ENCODE results near the gene MTRF1.

MTRF1 gene

DNA sequence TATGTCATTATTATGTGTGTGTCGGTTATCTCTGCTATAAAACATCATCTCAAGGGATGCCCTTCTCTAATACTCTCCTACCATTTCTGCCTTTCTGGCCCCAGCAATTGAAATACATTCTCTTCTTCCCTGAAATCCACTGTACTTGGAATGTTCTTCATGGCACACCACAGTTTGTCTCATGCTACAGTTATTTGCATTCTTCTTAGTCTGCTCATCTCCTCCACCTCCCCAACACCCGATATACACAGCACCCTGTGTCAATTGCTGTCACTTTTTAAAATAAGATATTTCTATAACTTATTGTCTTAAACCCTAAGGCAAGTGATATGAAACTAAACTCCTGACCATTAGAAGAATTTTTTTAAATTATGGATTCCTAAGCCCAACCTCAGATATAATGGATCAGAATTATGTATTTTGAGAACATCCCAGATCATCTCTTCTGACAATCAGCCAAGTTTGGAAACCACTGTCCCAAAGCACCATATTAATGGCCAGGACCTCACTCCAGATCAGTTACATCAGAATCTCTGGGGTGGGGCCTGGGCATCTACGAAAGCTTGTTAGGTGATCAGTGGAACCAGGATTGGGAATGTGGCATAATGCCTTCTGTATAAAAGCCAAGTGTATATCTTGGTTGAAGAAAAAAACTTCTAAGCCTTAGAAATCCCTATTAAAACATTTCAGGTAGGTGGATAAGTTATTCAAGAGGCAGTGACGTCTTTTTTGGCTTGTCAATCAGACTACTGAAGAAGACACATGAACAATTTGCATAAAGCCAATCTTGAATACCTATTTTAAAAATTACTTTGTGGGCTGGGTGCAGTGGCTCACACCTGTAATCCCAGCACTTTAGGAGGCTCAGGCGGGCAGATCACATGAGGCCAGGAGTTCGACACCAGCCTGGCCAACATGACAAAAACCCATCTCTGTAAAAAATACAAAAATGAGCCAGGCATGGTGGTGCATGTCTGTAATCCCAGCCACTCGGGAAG is 39.0 kb downstream of the MTRF1 start:
- H3K9me3 Mint-ChIP-seq = no peaks in the 10 kb centered on the region
- no peak overlapping the region for H3K27ac Mint-ChIP-seq
- H3K4me1 Mint-ChIP-seq (ENCODE audit: low read depth) = no peaks in the 10 kb centered on the region
- no peaks in the 10 kb centered on the region for H3K27me3 Mint-ChIP-seq
- peaks cover 44% of the 10 kb centered on the region for H3K36me3 Mint-ChIP-seq (ENCODE audit: low read depth)
- intact Hi-C loops (cut with micrococcal nuclease) = no loop called here
- H3K4me3 Mint-ChIP-seq = no peak overlapping the region

DNA sequence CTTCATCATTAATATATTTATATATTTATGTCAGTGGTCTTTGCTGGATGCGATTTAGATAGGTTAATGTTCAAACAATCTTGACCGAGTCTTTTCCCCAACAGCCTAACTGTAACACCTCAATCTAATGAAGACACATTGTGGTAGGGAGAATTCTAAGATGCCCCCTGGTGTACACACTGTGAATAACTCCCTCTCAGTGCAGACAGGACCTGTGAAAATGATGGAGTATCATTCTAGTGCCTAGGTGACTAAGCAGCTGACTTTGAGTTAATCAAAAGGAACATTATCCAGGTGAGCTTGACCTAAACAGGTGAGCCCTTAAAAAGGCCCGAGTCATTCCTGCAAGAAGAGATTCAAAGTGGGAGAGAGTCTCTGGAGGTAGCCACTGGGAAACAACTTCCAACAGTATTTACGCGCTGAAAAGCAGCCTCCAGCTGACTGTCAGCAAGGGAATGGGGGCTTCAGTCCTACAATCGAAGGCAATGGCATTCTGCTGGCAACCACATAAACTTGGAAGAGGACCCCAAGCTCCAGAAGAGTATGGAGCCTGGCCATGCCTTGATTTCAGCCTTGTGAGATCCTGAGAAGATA is 41.0 kb downstream of the MTRF1 start:
- no peaks in the 10 kb centered on the region for H3K27me3 Mint-ChIP-seq
- no peaks in the 10 kb centered on the region for H3K4me1 Mint-ChIP-seq (ENCODE audit: low read depth)
- no peak overlapping the region for H3K4me3 Mint-ChIP-seq
- no peak overlapping the region for H3K27ac Mint-ChIP-seq
- H3K9me3 Mint-ChIP-seq = no peaks in the 10 kb centered on the region
- H3K36me3 Mint-ChIP-seq (ENCODE audit: low read depth) = peaks cover 45% of the 10 kb centered on the region
- intact Hi-C loops (cut with micrococcal nuclease) = loop anchor here (1.0 kb wide), 1 partner anchor 147 kb away; no protein-coding TSS in a partner anchor

DNA sequence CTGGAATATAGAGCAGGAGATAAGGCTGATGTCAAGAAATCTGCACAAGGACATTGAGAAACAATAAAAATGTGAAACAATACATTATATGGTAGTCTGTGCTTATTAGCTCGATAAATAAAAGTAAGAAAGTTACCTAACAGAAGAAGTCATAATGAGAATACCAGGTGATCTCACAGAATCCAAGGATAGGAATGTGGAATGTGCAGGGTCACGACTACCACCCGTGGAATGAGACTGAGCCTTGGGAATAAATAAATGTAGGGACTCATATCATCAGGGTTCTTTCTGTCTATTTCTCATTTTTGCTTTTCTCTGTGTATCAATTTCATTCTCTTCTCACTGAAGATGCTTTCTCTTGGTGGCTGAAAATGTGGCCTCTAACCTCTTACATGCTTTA is 43.0 kb downstream of the MTRF1 start:
- H3K9me3 Mint-ChIP-seq = no peaks in the 10 kb centered on the region
- no peak overlapping the region for H3K27ac Mint-ChIP-seq
- H3K27me3 Mint-ChIP-seq = no peaks in the 10 kb centered on the region
- peaks cover 39% of the 10 kb centered on the region for H3K36me3 Mint-ChIP-seq (ENCODE audit: low read depth)
- H3K4me3 Mint-ChIP-seq = no peak overlapping the region
- intact Hi-C loops (cut with micrococcal nuclease) = no loop called here
- no peaks in the 10 kb centered on the region for H3K4me1 Mint-ChIP-seq (ENCODE audit: low read depth)

DNA sequence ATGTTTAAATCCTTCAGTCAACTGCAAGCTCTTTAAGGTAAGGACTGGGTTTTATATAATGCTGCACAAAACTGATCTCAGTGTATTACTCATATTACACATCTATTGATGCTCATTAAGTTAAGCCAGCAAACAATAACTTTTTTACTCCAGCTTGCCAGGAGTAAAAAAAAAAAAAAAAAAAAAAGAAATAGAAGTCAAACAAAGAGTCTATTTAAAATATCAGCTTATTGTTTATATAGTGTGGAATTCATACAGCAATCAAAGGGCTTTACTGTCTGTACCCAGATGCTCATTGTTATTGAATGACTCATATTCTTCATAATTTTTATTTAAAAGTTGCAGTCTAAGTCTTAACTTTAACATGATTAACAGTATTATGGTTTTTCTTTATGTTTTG is 47.2 kb downstream of the MTRF1 start:
- H3K27me3 Mint-ChIP-seq = no peaks in the 10 kb centered on the region
- H3K36me3 Mint-ChIP-seq (ENCODE audit: low read depth) = peaks cover 34% of the 10 kb centered on the region
- H3K9me3 Mint-ChIP-seq = peaks cover 16% of the 10 kb centered on the region
- no peaks in the 10 kb centered on the region for H3K4me1 Mint-ChIP-seq (ENCODE audit: low read depth)
- intact Hi-C loops (cut with micrococcal nuclease) = no loop called here
- H3K27ac Mint-ChIP-seq = no peak overlapping the region
- H3K4me3 Mint-ChIP-seq = no peak overlapping the region

DNA sequence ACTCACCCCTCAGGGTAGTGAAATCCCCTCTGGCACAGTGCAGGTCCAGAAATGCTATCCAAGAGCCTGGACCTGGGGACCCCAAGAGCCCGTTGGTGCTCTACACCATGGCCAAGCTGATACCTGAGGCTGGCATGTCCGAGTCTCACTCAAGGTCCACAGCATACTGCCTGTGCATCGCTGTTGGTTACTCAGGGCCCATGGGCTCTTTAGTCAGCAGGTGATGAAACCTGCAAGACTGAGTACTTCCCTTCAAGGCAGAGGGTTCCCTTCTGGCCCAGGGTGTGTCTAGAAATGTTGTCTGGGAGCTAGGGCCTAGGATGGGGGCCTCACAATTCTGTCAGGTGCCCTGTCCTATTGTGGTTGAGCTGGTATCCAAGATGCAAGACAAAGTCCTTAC is 49.5 kb downstream of the MTRF1 start:
- H3K4me1 Mint-ChIP-seq (ENCODE audit: low read depth) = no peaks in the 10 kb centered on the region
- H3K9me3 Mint-ChIP-seq = peaks cover 29% of the 10 kb centered on the region
- no peak overlapping the region for H3K4me3 Mint-ChIP-seq
- peaks cover 15% of the 10 kb centered on the region for H3K36me3 Mint-ChIP-seq (ENCODE audit: low read depth)
- no peak overlapping the region for H3K27ac Mint-ChIP-seq
- no peaks in the 10 kb centered on the region for H3K27me3 Mint-ChIP-seq
- intact Hi-C loops (cut with micrococcal nuclease) = no loop called here

DNA sequence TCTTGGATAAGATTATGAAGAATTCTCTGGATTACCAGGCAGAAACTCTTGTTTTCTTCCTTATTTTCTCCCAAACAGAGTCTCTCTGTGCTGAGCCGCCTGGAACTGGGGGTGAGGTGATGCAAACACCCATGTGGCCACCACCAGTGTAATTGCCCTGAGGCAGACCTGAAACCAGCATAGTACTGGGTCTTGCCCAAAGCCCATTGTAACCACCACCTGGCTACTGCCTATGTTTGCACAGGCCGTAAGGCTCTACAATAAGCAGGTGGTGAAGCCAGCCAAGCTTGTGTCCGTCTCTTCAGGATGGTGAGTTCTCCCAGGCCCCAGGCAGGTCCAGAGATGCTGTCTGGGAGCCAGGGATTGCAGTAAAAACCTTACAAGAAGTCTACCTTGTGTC is 50.1 kb downstream of the MTRF1 start:
- intact Hi-C loops (cut with micrococcal nuclease) = no loop called here
- H3K4me1 Mint-ChIP-seq (ENCODE audit: low read depth) = no peaks in the 10 kb centered on the region
- H3K36me3 Mint-ChIP-seq (ENCODE audit: low read depth) = peaks cover 14% of the 10 kb centered on the region
- H3K27me3 Mint-ChIP-seq = no peaks in the 10 kb centered on the region
- H3K4me3 Mint-ChIP-seq = no peak overlapping the region
- H3K9me3 Mint-ChIP-seq = peaks cover 29% of the 10 kb centered on the region
- H3K27ac Mint-ChIP-seq = no peak overlapping the region

DNA sequence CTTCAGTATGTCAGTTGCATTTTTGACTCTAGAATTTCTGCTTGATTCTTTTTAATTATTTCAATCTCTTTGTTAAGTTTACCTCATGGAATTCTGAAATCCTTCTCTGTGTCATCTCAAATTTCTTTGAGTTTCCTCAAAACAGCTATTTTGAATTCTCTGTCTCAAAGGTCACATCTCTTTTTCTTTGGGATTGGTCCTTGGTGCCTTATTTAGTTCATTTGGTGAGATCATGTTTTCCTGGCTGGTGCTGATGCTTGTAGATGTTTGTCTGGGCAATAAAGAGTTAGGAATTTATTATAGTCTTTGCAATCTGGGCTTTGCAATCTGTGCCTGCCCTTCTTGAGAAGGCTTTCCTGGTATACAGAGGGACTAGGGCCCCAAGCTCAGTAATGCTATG is 50.5 kb downstream of the MTRF1 start:
- Mint-ChIP-seq H3K36me3 (ENCODE audit: low read depth) (peaks cover 12% of the 10 kb centered on the region), H3K4me1 (ENCODE audit: low read depth) (no peaks in the 10 kb centered on the region), H3K9me3 (peaks cover 29% of the 10 kb centered on the region), H3K27me3 (no peaks in the 10 kb centered on the region), H3K4me3 (no peak overlapping the region), H3K27ac (no peak overlapping the region)
- intact Hi-C loops (cut with micrococcal nuclease) = no loop called here

DNA sequence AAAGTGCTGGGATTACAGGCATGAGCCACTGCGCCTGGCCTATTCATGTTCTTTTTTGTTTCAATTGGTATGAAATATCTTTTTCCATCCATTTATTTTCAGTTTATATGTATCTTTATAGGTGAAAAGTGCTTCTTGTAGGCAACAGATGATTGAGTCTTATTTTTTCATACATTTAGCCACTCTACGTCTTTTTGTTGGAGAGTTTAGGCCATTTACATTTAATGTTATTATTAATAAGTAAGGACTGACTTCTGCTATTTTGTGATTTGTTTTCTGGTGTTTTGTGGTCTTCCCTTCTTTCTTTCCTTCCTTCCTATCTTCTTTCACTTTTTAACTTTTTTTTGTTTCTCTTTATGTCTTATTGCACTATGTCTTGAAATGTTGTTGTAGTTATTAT is 52.3 kb downstream of the MTRF1 start:
- no peaks in the 10 kb centered on the region for H3K27me3 Mint-ChIP-seq
- no peaks in the 10 kb centered on the region for H3K4me1 Mint-ChIP-seq (ENCODE audit: low read depth)
- H3K27ac Mint-ChIP-seq = no peak overlapping the region
- H3K9me3 Mint-ChIP-seq = peaks cover 29% of the 10 kb centered on the region
- H3K36me3 Mint-ChIP-seq (ENCODE audit: low read depth) = peaks cover 7% of the 10 kb centered on the region
- no peak overlapping the region for H3K4me3 Mint-ChIP-seq
- intact Hi-C loops (cut with micrococcal nuclease) = no loop called here

DNA sequence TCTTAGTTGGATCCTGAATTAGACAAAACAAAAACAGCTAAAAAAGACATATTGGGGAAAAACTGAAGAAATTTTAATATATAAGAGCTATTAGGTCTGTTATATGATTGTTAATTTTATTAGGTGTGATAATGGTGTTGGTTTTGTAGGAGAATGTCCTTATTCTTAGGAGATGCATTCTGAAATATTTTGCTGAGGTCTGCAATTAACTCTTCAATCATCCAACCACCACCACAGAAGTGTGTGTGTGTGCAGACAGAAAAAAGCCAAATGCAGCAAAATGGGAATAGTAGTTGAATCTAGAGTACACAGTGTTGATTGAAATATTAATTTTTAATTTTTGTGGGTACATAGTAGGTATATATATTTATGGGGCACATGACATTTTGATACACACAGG is 56.9 kb downstream of the MTRF1 start:
- Mint-ChIP-seq H3K27me3 (no peaks in the 10 kb centered on the region), H3K4me3 (no peak overlapping the region)
- intact Hi-C loops (cut with micrococcal nuclease) = no loop called here

DNA sequence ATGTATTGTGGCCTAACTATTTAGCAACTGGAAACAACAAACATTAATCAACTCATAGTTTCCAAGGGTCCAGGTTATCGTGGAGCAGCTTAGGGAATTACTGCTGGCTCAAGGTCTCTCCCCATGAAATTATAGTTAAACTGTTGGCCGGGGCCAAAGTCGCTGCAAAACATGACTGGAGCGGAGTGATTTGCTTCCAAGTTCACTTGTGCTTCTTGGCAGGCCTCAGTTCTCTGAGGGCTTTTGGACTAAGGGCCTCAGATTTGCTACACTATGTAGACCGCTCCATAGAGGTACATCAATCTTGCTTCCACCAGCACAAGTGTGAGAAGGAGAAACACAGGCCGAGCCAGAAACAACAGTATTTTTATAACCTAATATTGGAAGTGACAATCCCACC is 59.6 kb downstream of the MTRF1 start:
- Mint-ChIP-seq H3K9me3 (no peaks in the 10 kb centered on the region), H3K27me3 (no peaks in the 10 kb centered on the region), H3K4me1 (ENCODE audit: low read depth) (no peaks in the 10 kb centered on the region), H3K4me3 (no peak overlapping the region), H3K27ac (no peak overlapping the region), H3K36me3 (ENCODE audit: low read depth) (no peaks in the 10 kb centered on the region)
- intact Hi-C loops (cut with micrococcal nuclease) = no loop called here

More for the DNA sequence above, 56.9 kb downstream of the MTRF1 start:
- no peak overlapping the region for H3K27ac Mint-ChIP-seq
- H3K9me3 Mint-ChIP-seq = peaks cover 17% of the 10 kb centered on the region
- peaks cover 6% of the 10 kb centered on the region for H3K36me3 Mint-ChIP-seq (ENCODE audit: low read depth)
- no peaks in the 10 kb centered on the region for H3K4me1 Mint-ChIP-seq (ENCODE audit: low read depth)

DNA sequence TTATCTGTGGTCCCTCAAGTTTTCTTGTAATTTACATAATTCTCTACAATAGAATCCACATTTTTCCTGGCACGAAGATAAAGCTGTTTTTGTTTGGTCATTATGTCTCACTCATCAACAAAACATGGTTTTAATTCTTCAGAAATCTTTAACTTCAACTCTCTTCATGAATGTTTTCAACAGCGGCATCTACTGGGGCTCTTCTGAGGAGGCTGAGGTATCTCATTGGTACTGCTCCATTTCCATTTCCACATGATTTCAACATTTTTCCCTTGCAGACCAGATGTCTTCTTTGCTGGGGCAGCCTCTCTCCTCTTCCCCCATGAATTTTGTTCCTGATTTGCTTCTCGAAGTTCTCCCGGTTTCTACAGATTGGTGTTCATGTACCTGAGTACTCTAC is 63.2 kb downstream of the MTRF1 start:
- no peak overlapping the region for H3K27ac Mint-ChIP-seq
- H3K36me3 Mint-ChIP-seq (ENCODE audit: low read depth) = no peaks in the 10 kb centered on the region
- no peak overlapping the region for H3K4me3 Mint-ChIP-seq
- no peaks in the 10 kb centered on the region for H3K4me1 Mint-ChIP-seq (ENCODE audit: low read depth)
- H3K9me3 Mint-ChIP-seq = no peaks in the 10 kb centered on the region
- intact Hi-C loops (cut with micrococcal nuclease) = no loop called here
- no peaks in the 10 kb centered on the region for H3K27me3 Mint-ChIP-seq

DNA sequence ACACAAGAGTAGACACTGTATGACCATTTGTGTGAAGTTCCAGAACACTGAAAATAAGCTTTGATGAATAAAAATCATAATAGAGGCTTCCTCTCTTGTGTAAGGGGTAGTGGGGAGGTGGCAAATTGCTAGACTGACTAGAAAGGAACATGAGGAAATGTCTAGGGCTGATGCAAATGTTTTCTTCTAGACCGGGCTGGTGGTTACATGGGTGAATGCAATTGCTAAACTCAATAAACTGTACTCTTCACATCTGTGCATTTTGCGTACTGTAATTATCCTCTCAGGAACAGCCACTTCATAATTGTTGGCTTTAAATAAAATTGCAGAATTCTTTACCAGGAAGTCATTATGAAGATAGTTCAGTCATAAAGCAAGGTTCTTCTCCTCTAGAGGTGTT is 63.9 kb downstream of the MTRF1 start:
- Mint-ChIP-seq H3K9me3 (no peaks in the 10 kb centered on the region), H3K4me3 (no peak overlapping the region), H3K36me3 (ENCODE audit: low read depth) (peaks cover 1% of the 10 kb centered on the region), H3K4me1 (ENCODE audit: low read depth) (peaks cover 3% of the 10 kb centered on the region), H3K27ac (no peak overlapping the region), H3K27me3 (no peaks in the 10 kb centered on the region)
- intact Hi-C loops (cut with micrococcal nuclease) = no loop called here

DNA sequence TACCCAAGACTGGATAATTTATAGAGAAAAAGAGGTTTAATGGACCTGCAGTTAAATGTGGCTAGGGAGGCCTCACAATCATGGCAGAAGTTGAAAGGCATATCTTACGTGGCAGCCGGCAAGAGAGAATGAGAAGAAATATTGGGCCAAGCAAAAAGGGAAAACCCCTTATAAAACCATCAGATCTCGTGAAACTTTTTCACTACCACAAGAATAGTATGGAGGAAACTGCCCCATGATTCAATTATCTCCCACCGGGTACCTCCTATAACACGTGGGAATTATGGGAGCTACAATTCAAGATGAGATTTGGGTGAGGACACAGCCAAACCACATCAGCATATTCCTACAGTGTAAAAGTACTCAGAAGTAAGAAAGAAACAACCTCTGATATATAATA is 64.3 kb downstream of the MTRF1 start:
- intact Hi-C loops (cut with micrococcal nuclease) = no loop called here
- no peak overlapping the region for H3K4me3 Mint-ChIP-seq
- no peak overlapping the region for H3K27ac Mint-ChIP-seq
- no peaks in the 10 kb centered on the region for H3K27me3 Mint-ChIP-seq
- H3K9me3 Mint-ChIP-seq = no peaks in the 10 kb centered on the region
- peaks cover 5% of the 10 kb centered on the region for H3K36me3 Mint-ChIP-seq (ENCODE audit: low read depth)
- H3K4me1 Mint-ChIP-seq (ENCODE audit: low read depth) = peaks cover 7% of the 10 kb centered on the region

DNA sequence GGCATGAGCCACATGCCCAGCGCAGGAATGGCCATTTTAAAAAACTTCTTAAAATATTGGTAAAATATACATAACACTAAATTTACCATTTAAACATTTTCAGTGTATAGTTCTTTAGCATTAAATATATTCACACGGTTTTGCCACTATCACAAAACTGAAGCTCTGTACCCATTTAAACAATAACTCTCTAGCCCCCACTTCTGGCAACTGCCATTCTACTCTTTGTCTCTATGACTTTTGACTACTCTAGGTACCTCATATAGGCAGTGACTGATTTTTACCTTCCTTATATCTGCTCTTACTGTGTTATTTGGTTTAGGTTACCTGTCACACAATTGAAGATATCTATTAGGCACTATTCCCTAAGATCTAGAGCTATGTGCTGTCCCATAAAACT is 66.8 kb downstream of the MTRF1 start:
- H3K9me3 Mint-ChIP-seq = peaks cover 9% of the 10 kb centered on the region
- intact Hi-C loops (cut with micrococcal nuclease) = no loop called here
- no peaks in the 10 kb centered on the region for H3K27me3 Mint-ChIP-seq
- peaks cover 26% of the 10 kb centered on the region for H3K4me1 Mint-ChIP-seq (ENCODE audit: low read depth)
- H3K27ac Mint-ChIP-seq = no peak overlapping the region
- H3K4me3 Mint-ChIP-seq = no peak overlapping the region
- peaks cover 26% of the 10 kb centered on the region for H3K36me3 Mint-ChIP-seq (ENCODE audit: low read depth)

Measured in dendritic cell treated with granulocyte-macrophage colony-stimulating factor and Interleukin-4, amounts not matched to agents 40 ng/mL and 50 ng/mL, for 4 days (primary cell).